AML-193 (cell line): ENCODE results near the gene TJAP1.

ENCODE experiments used
- DNase-seq, 2 experiments: peaks; one replicate each; lab custom pipeline; 2025; lab: John Stamatoyannopoulos, UW

The TJAP1 gene

DNA sequence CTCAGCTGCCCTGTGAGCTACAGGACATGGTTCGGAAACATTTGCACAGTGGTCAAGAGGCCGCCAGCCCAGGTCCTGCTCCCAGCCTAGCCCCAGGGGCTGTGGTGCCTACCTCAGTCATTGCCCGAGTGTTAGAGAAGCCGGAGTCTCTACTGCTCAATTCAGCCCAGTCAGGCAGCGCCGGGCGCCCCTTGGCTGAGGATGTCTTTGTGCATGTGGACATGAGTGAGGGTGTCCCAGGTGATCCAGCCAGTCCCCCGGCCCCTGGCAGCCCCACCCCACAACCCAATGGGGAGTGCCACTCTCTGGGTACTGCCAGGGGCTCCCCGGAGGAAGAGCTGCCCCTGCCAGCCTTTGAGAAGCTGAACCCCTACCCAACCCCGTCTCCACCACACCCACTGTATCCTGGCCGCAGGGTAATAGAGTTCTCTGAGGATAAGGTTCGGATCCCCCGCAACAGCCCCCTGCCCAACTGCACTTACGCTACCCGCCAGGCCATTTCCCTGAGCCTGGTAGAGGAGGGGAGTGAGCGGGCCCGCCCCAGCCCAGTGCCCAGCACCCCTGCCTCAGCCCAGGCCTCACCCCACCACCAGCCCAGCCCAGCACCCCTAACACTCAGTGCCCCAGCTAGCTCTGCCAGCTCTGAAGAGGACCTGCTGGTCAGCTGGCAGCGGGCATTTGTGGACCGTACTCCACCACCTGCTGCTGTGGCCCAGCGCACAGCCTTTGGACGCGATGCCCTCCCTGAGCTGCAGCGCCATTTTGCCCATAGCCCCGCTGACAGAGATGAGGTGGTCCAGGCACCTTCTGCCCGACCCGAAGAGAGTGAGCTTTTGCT is 27.6 kb downstream of the TJAP1 start:
- DNase-seq, result no peak

DNA sequence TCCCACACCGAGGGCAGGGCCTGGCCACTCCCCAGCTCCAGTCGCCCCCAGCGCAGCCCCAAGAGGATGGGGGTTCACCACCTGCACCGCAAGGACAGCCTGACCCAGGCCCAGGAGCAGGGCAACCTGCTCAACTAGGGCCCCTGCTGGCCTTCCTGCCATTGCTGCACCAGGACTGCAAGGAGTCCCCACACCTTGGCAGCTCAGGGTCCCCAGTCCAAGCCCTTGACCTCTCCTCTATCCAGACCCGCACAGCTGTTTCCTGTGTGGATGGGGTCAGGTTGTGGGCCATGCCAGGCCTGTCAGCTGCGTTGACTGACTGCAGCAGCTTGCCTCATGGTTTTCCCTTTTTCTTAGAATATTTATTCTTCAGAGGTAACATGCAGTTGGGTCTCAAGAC is 28.3 kb downstream of the TJAP1 start:
- no peak for DNase-seq

DNA sequence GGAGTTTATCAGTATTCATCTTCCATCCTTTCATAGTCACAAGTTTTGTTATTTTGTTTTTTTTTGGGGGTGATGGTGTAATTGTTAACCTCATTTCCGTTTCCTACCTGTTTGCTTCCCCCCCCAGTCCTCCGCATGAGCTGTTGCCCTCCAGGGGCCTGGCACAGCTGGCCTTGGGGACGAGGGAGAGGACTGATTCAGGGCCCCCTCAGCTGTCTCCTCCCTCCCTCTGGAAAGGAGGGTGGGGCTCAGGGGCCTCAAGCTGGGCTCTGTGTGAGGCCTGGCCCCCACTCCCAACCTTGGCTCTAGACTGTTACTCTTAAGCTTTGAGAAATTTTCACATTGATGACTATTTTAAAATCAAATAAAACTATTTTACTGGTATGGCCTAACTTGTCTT is 28.8 kb downstream of the TJAP1 start:
- DNase-seq, result no peak

DNA sequence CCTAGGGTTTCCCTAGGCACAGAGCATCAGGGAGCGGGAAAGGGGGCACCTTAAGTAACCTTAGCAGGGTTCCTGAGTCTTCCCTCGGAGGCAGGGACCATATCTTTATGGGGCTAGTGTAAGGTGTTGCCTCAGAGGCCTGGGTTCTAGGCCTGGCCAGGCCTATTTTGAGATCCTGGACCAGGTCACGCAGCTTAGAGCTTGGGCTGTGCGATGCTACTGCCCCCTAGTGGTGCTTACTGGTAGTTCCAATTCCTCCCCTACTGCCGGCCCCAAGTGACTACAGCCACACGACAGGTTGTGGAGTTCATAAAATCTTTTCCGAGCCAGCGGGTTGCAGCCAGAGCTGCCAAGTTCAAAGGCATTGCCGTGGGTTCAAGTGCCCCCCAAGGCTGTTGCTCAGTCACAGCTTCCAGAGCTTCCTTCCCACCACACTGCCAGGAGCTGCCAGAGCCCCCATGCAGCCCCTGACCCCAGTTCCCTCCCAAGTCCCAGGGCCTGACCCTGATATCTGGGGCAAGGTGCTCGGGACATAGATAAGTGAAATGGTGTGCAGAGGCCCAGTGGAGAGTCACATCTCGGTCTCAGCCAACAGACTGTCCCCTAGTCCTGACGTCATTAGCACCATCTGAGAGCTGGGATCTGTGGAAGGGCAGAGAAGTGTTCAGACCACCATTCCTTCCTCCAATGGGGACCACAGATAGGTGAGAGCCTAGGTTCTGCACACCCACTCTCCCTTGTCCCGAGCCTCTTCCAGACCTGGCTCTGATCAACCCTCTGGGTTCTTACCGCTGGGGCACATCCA is 29.5 kb downstream of the TJAP1 start:
- DNase-seq, result peak; percentile 79 to 82

DNA sequence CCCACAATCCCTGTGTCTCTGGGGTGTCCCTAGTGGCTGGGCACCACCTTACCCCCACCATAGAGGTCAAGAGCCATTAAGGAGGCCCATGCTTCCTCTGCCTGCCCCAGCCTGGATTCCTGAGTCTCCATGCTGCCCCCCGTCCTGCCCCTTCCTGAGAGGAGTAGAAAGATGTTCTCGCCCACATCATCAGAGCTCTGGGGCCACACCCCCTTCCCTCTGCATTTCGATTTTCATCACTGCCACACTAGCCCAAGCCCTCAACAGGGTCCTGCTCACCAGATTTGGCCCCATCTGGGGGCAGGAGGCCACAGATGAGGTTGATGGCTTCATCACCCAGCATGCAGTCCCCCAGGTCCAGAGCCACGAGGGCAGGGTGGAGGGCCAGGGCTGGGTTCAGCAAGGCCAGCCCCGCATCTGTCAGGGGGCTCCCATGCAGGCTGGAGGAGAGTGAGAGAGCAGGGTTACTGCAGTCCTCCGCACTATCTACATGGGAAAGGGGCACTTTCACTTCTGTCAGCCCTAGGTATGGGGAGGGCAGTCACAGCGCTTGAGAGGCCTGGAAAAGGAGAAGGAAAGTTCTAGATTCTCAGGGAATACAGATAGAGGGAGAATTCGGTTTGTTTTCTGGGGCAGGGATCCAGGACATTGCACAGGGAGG is 31.2 kb downstream of the TJAP1 start:
- no peak for DNase-seq

DNA sequence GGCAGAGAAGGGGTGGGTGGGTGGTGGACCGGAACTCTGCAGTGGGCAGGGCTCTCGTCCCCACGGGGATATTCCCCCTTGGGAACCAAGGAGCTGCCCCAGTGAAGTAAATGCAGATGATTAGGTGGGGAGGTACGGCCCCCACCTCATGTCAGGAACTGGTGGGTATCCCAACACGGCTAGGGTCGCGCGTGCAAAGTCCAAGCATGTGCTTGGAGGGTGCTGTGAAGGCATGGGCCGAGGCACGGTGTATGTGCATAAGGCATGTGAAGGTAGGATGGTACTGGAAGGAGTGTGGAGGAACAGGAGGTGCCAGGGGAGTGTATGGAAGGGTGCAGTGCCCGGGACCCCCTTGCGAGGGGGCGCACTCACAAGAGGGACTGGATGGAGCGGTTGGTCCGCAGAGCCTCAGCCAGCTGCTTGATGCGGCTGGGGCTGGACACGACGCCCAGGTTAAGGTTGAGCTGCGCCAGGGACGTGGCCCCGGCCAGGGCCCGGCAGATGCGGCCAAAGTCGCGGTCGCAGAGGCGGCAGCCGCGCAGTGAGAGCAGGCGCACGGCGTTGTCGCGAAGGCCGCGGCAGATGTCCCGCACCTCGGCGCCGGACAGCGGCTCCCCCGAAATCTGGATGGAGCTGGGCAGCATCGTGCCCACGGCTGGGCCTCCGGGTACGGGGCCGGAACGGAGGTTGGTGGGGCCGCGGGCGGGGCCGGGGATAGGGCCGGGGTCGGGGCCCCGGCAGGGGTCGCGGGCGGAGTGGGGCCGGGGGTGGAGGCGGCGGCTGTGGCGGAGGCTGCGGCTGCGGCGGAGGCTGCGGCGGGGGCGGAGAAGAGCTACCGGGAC is 32.0 kb downstream of the TJAP1 start:
- DNase-seq, result no peak

DNA sequence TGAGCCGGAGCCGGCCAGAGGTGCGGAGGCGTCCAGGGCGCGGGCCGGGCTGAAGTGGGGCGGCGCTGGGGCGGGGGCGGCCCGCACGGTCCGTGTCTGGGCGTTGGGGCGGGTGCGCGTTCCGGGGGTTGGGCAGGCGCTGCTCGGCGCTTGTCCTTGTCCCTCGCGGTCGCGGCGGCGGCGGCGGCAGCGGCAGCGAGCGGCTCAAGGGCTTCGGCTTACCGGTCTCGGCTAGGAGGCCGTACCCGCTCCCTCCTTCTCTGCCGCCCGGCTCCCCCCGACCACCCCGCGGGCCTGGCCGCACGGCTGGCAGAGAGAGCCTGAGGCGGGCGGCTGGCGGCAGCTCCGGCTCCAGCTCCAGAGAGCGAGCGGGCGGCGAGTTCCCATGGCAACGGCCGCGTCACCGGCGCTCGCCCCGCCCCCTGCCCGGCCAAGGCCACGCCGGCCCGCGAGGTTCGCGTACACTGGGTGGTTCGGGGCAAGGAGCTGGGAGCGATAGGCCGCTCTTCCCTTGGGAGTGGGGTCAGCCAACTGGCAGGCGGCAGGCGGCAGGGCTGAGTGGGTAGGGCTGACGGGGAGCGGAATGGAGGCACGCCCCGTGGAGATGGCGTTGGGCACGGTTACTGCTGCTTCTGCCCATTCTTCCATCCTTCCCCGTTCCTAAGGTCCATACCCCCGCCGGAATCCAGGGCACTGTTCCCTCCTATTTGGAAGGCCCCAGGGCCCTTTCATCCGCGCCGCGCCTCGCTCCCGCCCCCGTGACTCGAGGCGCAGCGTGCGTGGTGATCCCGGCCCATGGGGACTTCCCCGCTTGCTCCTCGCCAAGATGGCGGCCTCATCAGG is 32.8 kb downstream of the TJAP1 start, which contains the start of gene LRRC73:
LRRC73 (minus strand) TSS at position 363 of the 843 bp plus-strand sequence. CDS start 561 bp downstream, outside the sequence.
- no peak for DNase-seq

DNA sequence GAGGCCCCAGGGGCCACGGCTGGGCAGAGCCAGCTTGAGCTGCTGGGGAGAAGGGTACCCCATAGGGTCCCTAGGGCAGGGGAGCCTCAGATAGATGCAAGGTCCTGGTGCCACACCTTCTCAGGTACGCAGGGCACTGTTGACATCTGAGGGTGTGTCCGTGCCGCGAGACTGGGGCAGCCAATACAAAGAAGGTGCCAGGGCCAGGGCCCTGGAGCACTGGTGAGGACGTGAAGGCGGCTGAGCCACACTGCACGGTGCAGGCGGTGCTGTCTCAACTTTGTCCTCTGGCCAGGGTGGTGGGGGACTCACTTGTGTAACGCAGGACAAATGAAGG is 33.4 kb downstream of the TJAP1 start:
- DNase-seq, result no peak

DNA sequence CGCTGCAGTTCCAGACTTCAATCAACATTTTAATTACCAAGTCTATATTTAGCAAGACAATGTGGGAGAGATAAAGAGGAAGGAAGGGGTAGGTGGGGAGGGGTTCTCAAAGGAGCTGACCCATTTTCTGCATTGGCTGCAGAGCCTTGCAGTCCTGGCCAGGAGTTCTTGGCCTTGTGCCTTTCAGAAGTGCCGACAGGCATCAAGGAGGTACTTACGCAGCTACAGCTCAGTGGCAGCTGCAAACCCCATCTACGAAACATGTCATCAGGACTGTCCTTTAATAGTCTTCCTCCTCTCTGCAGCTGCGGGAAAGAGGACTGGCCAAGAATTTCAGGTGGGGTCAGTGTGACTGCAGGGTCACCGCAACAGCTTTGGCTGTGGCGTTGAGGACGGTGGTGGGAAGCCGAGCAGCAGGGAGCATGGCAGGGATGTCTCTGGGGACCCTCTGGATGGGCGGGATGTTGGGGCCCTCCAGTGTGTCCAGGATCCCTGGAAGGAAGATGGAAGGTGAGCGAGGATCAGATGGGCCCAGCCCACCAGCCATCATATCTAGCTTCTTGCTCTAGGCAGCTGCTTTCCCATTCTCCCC is 34.5 kb downstream of the TJAP1 start:
- DNase-seq, result no peak

DNA sequence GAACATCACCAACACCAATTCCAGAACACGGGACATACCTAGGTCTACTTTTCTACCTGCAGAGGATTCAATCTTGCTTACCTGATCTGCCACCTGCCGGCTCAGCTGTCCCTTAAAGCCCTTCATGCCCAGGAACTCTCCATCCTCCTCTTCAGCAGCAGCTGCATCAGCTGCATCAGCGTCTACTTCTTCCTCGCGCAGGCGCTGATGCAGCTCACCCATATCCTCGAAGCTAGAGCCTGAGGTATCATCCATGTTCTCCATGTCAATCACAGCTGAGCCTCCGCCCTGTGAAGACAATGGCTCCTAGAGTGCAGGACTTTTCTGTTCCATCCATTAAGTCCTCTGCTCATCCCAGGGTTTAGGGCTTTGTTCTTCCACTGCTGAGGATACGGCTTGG is 38.4 kb downstream of the TJAP1 start:
- DNase-seq, result no peak

DNA sequence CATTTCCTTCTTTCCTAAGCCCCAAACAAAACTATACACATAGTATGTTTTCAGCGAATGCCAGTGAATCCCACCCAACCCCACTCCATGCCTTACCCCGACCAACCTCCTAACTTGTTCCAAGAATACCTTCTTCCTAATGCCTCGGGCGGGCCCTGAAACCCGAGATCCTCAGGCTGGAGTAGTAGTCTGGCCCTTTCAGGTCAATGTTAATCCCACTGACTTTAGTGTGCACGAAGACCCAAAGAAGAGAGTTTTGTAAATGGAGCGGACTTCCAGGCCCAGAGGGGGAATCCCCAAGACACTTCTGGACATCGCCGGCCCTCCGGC is 39.0 kb downstream of the TJAP1 start:
- DNase-seq, result no peak

DNA sequence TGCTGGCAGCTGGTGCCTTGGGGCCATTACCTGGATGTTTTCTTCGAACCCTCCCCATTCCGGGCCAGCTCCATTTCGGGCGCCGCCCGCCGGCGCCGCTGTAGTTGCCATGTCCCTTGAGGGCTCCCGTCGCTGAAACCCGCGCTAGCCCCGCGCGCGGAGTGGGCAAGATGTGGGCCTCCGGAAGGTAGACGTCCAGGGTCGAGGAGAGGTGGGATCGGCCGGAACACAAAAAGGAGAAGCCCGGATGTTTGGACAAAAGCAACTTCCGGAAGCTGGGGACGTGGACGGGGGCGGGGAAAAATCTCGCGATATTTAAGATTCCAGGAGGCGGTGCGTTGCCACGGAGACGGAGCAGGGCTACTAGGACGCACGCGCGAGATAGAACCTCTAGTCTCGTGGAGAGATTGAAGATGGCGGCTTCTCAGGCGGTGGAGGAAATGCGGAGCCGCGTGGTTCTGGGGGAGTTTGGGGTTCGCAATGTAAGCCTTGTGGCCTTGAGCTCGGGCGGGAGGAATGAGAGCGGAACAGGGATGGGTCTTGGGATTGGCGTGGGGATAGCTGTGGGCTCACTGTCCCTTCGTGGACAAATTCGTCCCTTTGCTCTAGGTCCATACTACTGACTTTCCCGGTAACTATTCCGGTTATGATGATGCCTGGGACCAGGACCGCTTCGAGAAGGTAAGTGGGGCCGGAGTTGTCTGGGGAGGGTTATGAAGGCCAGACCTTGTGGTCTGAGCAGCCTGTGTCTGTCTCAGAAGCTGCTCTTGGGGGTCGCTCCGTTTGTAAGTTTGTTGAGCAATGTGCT is 39.5 kb downstream of the TJAP1 start, which contains the start of the genes POLR1C and YIPF3:
POLR1C (plus strand) TSS at position 393 of the 808 bp plus-strand sequence; CDS start at position 414, 21 bp downstream.
YIPF3 (minus strand) TSS at position 230 of the 808 bp plus-strand sequence; CDS start at position 111, 119 bp downstream.
- peak; percentile 99 to 100 for DNase-seq

DNA sequence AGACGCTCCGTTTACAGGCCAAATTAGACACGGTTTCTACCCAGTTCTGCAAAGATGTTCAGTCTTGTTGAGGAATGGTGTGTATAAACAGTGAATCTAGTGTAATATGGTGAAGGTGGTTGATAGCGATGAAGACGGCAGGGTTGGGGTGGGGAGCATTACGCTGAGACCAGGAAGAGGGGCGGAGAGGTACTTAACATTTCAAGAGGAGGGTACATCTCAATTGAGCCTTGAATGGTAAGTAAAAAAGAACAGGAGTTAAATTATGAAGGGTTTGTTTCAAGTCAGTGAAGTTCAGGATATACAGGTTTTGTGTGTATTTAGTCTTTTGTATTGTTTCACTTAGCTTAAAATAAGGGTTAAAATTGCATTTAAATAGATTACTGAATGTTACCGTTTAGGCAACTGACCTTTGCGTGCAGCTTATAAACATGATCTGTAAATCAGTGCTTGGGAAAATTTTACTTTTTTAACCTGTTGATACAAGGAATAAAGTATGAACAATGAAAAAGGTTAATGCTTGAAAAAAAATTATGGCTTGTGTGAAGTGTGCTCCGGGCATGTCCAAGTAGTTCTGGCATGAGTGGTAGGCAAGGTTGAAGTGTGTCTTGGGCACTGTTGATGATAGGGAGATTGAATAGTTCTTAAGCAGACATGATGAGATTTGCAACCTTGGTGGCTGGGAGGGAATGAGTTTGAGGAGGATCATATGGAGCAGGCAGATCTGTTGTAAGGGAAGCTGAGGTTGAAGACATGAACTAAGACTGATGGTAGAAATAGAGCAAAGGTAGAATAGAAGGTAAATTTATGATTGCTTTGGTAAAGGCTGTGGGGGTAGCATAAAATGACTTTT is 40.4 kb downstream of the TJAP1 start:
- DNase-seq, result peak in 1 of 2 experiments; percentile 29

DNA sequence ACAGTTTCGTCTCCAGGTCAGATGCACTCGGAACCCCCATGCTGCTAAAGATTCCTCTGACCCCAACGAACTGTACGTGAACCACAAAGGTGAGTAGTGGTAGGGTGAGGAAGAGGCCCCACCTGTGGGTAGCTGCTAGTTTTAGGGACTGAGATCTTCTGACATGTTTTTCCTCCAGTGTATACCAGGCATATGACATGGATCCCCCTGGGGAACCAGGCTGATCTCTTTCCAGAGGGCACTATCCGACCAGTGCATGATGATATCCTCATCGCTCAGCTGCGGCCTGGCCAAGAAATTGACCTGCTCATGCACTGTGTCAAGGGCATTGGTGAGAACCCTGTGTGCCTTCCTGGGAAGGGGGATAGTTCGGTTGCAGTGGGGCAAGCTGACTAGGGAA is 42.7 kb downstream of the TJAP1 start:
- DNase-seq, result no peak

DNA sequence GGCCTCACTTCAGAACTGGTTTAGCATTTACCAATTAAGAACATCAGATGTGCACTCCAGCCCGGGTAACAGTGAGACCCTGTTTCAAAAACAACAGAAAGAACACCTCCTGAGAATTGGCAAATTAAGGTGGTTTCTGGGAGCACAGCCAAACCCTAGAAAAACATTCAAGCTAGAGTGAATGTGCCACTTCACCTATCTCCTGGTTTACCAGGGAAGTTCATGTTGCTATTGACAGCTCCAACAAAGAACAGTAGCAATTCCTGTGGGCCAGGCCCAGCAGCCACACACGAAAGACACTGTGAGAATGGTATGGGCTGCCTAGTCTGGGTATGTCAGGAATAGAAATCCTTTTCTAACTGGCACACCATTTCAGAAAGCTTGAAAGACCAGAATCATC is 44.5 kb downstream of the TJAP1 start:
- no peak for DNase-seq

DNA sequence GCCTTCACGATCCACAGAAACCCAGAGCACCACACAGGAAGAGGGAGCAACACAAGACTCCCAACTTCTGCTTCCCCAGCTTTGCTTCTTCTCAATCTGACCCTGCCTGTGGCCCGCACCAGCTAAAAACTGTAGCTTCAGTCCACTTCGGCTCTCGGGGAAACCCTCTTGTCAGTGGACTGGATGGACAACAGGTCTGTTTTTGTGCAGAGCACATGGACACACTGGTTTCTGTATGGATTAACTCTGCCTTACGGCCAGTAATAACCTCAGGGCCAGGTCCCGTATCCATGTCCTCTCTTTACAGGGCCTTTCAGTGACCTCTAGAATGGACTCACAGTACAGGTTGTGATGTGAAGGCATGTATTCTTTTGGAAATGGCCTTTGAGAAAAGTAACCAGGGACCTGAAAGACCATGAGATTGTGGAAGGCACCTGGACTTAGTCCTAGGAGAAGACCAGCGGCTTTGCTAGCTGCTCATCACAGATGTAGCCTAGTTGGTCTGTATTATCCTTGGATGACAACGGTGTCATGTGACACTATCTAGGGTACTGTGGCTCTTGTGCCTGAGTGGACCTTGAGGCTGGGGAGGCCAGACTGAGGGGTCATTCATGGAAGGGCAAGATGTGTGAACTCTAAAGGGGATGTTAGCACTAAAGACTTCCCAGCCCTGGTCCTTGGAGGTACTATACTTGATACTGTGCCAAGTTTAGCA is 45.3 kb downstream of the TJAP1 start:
- no peak for DNase-seq

DNA sequence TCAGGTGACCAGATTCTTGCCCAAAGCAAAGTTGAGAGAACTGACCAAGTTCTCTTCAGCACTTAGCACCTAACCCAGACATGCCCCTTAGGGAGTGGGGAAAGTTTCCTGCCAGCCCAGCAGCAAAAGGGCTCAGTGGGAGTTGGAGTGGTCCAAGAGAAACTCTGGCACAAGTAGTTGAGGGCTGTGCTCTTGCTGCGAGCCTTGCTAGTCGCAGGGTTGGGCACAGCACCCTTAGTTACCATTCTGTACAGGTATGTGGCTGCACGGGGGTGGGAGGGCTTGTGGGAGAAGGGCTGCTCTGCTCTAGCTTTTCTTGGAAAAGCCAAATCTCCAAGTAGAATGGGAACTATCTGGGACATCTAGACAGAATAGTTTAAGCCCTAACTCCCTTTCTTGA is 45.9 kb downstream of the TJAP1 start:
- no peak for DNase-seq

DNA sequence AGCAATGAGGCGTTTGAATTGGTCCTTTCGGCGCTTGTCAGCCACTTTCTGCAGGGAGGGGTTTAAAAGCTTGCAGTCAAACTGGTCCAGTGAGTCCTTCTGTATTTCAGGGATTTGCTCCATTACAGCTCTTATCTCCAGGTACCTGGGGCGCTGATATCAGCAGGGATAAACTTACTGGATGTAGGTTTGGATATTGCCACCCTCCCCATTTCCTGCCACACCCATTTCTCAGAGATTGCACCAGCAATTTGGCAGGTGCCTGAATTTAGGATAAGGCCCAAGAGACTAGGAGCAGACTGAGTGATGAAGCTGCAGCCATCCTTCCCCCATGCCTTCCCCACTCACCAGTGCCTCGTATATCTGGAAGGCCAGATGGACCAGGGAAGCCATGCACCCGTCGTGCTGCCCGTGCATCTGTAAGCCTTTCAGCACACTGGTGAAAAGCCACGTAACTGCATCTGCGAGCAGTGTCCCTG is 47.2 kb downstream of the TJAP1 start:
- DNase-seq, result no peak
